Prostate gland (tissue), 2 donors: ENCODE results near the gene SHROOM3. TPM values are rescaled to one million over a fixed set of nuclear protein-coding genes. Genes with fewer than 3 reads are reported as not detected.

Experiments
- DNase-seq: peaks from one replicate; pipeline ENCODE4 v3.0.0-alpha.2; 2019; ENCODE audit warnings: low spot score
- H3K27ac ChIP-seq, 2 donors: fragments of 200-600 bp; sonication (generic); 2 replicates each; pipeline ENCODE4 v1.5.1; 2017 to 2019
- H3K27me3 ChIP-seq: fragments of 200-600 bp; sonication (generic); replicated peaks from 2 replicates; pipeline ENCODE4 v1.5.1; 2019; ENCODE audit not compliant: insufficient read depth
- H3K36me3 ChIP-seq, 2 donors: fragments of 200-600 bp; sonication (generic); 1 replicate in 1 of 2; 2 replicates in 1 of 2; pipeline versions ENCODE4 v1.5.1 to v1.8.1; 2017 to 2019
- H3K4me1 ChIP-seq: fragments of 200-600 bp; sonication (generic); replicated peaks from 2 replicates; pipeline ENCODE4 v1.5.1; 2019
- H3K4me3 ChIP-seq, 2 donors: fragments of 200-600 bp; sonication (generic); 2 replicates each; pipeline ENCODE4 v1.5.1; 2017 to 2019
- H3K9me3 ChIP-seq: fragments of 200-600 bp; sonication (generic); 2 replicates; pipeline ENCODE4 v1.5.1; 2017
- POLR2A ChIP-seq: fragments of 450-650 bp; IDR thresholded peaks from one replicate; pipeline ENCODE4 v1.6.1; 2016; ENCODE audit warnings: antibody characterized with exemption, mild to moderate bottlenecking
- POLR2AphosphoS5 ChIP-seq: sonication (generic); formaldehyde crosslinking; IDR thresholded peaks from one replicate; pipeline ENCODE4 v1.6.1; 2017; ENCODE audit warnings: antibody characterized with exemption
- WGBS: methylation state at CpG from one replicate; pipeline ENCODE4 v1.1.5; 2018; 5-methylcytosine and 5-hydroxymethylcytosine counted together
- intact Hi-C: fragments of 100-400 bp; cut with DNase I; formaldehyde crosslinking; loops from one replicate; pipeline ENCODE4 v1.14.2; 2022
- total RNA-seq, 2 donors: library from RNA; depleted of rRNA; stranded (reverse); fragments of >200 nt; gene quantifications; one replicate each; pipeline ENCODE4 v1.1.0, GENCODE V29; 2016
- TF ChIP-seq, protein P1 (sequence below), 4 experiments: fragments of 200-600 bp in 2 of 4; fragments of 450-650 bp in 2 of 4; sonication (generic) in 2 of 4; IDR thresholded peaks; 1 replicate in 3 of 4; 2 replicates in 1 of 4; pipeline ENCODE4 v1.5.1; 2016 to 2019; ENCODE audit warnings: antibody characterized with exemption in 4 of 4, mild to moderate bottlenecking in 2 of 4, moderate library complexity in 2 of 4

The SHROOM3 gene
- total RNA-seq, 2 donors from 2014 or later, result 107 to 137 TPM

DNA sequence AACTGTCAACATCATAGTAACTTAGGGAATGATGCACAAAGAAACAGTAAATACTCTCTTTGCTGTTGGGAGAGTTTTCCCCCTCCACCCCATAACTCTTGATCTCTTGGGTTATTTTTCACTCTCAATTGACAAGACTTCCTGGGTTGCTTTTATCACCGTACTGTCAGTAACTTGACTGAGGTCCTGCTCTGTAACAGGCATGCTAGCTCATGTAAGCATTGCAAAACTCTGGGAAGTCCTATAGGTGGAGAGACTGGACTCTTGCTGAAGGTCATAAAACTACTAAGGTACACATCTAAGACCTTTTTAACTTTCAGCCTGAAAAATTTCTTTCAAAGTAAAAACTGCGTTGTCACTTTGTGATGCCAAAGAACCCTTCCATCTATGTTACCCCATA, 10.9 kb downstream of the SHROOM3 start:
- Histone ChIP-seq H3K27ac (no peak overlapping the region), H3K4me3 (no peak overlapping the region), H3K4me1 (no peaks in the 10 kb centered on the region), H3K9me3 (no peaks in the 10 kb centered on the region), H3K36me3 (no peaks in the 10 kb centered on the region), H3K27me3 (no peaks in the 10 kb centered on the region)
- intact Hi-C loops, result no loop called here
- TF ChIP-seq, protein P1, sequence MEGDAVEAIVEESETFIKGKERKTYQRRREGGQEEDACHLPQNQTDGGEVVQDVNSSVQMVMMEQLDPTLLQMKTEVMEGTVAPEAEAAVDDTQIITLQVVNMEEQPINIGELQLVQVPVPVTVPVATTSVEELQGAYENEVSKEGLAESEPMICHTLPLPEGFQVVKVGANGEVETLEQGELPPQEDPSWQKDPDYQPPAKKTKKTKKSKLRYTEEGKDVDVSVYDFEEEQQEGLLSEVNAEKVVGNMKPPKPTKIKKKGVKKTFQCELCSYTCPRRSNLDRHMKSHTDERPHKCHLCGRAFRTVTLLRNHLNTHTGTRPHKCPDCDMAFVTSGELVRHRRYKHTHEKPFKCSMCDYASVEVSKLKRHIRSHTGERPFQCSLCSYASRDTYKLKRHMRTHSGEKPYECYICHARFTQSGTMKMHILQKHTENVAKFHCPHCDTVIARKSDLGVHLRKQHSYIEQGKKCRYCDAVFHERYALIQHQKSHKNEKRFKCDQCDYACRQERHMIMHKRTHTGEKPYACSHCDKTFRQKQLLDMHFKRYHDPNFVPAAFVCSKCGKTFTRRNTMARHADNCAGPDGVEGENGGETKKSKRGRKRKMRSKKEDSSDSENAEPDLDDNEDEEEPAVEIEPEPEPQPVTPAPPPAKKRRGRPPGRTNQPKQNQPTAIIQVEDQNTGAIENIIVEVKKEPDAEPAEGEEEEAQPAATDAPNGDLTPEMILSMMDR (IDR thresholded peaks at IDR 0.05), result no peak
- TF ChIP-seq POLR2AphosphoS5 (no peak), POLR2A (no peak)
- DNase-seq, result no peak
- 88% methylated on average over 2 of the region's 2 CpGs for WGBS

DNA sequence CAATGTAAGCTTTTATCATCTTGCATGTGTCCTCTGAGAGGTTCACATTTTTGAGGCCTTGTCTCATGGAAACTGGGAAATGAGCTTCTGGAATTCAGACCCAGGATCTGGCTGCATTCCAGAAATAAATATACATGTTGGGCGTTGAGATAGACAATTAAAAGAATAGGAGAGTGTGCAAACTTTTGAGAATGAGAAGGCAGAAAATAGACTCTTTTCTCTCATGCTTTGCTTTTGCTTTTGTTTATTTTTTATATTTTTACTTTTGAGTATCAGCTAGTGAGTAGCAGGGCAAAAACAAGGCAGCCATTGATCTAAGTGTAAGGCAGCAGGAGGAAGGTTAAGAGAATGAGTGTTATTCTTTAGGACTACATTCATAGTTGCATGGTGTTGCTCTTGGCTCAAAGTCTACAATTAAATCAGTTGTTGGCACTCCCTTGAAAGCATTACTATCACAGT, 12.4 kb downstream of the SHROOM3 start:
- intact Hi-C loops, result no loop called here
- no peak overlapping the region for H3K27ac ChIP-seq
- H3K27me3 ChIP-seq, result no peaks in the 10 kb centered on the region
- no peak for DNase-seq
- TF ChIP-seq, protein P1 (IDR thresholded peaks at IDR 0.05), result no peak
- no peak for TF ChIP-seq POLR2A
- TF ChIP-seq POLR2AphosphoS5, result no peak
- H3K36me3 ChIP-seq, result no peaks in the 10 kb centered on the region
- H3K4me1 ChIP-seq, result no peaks in the 10 kb centered on the region
- 31% methylated on average over 1 of the region's 1 CpG for WGBS
- H3K9me3 ChIP-seq, result no peaks in the 10 kb centered on the region
- H3K4me3 ChIP-seq, result no peak overlapping the region

DNA sequence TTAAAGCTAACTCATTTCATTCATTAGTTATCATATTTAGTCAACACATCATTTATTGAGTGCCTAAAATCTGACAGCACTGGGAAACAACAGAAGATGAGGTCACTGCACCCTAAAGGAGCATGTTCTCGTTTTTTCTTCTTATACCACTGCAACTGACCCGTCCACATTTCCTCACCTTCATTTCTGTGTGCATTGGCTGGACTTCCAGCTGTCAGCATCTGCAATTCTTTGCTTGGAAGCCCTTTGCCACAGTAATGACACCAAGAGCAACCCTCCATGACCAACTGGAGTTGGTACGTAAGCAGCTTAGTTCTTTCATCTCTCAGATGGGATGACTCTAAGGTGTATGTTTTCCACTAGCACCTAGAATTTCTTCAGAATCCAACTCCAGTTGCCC, 13.2 kb downstream of the SHROOM3 start:
- intact Hi-C loops, result no loop called here
- no peaks in the 10 kb centered on the region for H3K4me1 ChIP-seq
- H3K36me3 ChIP-seq, result no peaks in the 10 kb centered on the region
- TF ChIP-seq POLR2AphosphoS5 (no peak), POLR2A (no peak)
- TF ChIP-seq, protein P1 (IDR thresholded peaks at IDR 0.05), result no peak
- H3K4me3 ChIP-seq, result no peak overlapping the region
- WGBS, result 90% methylated on average over 3 of the region's 3 CpGs
- H3K9me3 ChIP-seq, result no peaks in the 10 kb centered on the region
- no peak overlapping the region for H3K27ac ChIP-seq
- no peak for DNase-seq
- H3K27me3 ChIP-seq, result no peaks in the 10 kb centered on the region

DNA sequence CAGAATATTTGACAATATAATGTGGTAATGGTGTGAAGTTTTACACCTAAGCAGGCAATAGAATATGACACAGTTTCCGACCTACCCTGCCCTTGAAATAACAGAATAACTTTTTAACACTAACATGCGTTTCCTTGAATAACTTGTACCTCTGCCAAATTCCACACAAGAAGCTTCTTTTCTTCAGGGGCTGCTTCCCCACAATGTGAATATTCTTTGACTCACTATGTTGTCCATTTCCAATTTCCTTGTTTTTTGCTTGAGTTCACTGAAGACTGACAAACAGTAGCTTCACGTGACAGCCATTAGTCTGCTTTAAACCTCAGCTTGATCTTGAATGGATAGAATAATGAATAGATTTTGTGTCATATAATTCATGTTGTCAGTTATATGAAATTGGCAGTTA, 14.3 kb downstream of the SHROOM3 start:
- no peak for DNase-seq
- no peaks in the 10 kb centered on the region for H3K36me3 ChIP-seq
- H3K9me3 ChIP-seq, result no peaks in the 10 kb centered on the region
- H3K4me3 ChIP-seq, result no peak overlapping the region
- TF ChIP-seq, protein P1 (IDR thresholded peaks at IDR 0.05), result no peak
- no peak for TF ChIP-seq POLR2A
- no peak for TF ChIP-seq POLR2AphosphoS5
- no peaks in the 10 kb centered on the region for H3K4me1 ChIP-seq
- H3K27ac ChIP-seq, result no peak overlapping the region
- intact Hi-C loops, result no loop called here
- no peaks in the 10 kb centered on the region for H3K27me3 ChIP-seq
- WGBS, result 53% methylated on average over 3 of the region's 3 CpGs

DNA sequence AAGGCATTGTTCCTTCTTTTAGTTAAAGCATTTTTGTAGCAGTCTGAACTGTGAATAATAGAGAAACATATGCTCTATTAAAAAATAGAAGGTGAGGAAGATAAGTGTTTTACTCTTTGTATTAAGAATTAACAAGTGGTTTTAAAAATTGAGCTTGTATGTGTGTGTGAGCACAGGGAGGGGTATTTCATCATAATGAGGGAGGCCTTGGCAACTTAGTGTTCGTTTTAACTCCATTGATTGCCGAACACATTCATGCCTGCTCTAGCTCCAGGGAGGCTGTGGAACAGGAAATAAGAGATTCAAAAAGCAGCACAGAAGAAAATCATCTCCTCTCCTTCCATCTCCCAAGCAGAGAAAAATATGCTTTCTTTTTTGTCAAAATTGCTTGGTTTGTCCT, 14.8 kb downstream of the SHROOM3 start:
- no peaks in the 10 kb centered on the region for H3K4me1 ChIP-seq
- H3K9me3 ChIP-seq, result no peaks in the 10 kb centered on the region
- TF ChIP-seq POLR2A, result no peak
- TF ChIP-seq, protein P1 (IDR thresholded peaks at IDR 0.05), result no peak
- no peak for TF ChIP-seq POLR2AphosphoS5
- intact Hi-C loops, result no loop called here
- WGBS, result 43% methylated on average over 2 of the region's 2 CpGs
- H3K27ac ChIP-seq, result no peak overlapping the region
- H3K4me3 ChIP-seq, result no peak overlapping the region
- no peak for DNase-seq
- H3K36me3 ChIP-seq, result no peaks in the 10 kb centered on the region
- H3K27me3 ChIP-seq, result no peaks in the 10 kb centered on the region
